Testis (tissue), 3 donors: ENCODE measurements around the gene MAPK12. TPM values are rescaled to one million over a fixed set of nuclear protein-coding genes. Genes with fewer than 3 reads are reported as not detected.

Experiments used
- DNase-seq: peaks from one replicate; pipeline ENCODE4 v3.0.0-alpha.2; 2019
- H3K27ac ChIP-seq, 2 donors: fragments of 200-600 bp; sonication (generic); one replicate each; pipeline ENCODE4 v1.5.1; 2019
- H3K27me3 ChIP-seq: fragments of 200-600 bp; sonication (generic); one replicate; pipeline ENCODE4 v1.5.1; 2019
- H3K36me3 ChIP-seq: fragments of 200-600 bp; sonication (generic); one replicate; pipeline ENCODE4 v1.5.1; 2017; ENCODE audit warnings: low read depth; ENCODE audit errors: missing control alignments
- H3K4me1 ChIP-seq: fragments of 200-600 bp; sonication (generic); one replicate; pipeline ENCODE4 v1.5.1; 2019
- H3K4me3 ChIP-seq, 2 donors: fragments of 200-600 bp; sonication (generic); one replicate each; pipeline ENCODE4 v1.5.1; 2017 to 2019
- H3K9me3 ChIP-seq: fragments of 200-600 bp; sonication (generic); one replicate; pipeline ENCODE4 v1.5.1; 2017
- CTCF ChIP-seq, 3 experiments: fragments of 450-650 bp in 2 of 3; fragments of 200-600 bp in 1 of 3; sonication (generic) in 1 of 3; IDR thresholded peaks; one replicate each; pipeline ENCODE4 v1.5.1; 2016 to 2019; ENCODE audit warnings: antibody characterized with exemption in 3 of 3, mild to moderate bottlenecking in 2 of 3, moderate library complexity in 1 of 3
- POLR2A ChIP-seq: fragments of 450-650 bp; IDR thresholded peaks from one replicate; pipeline ENCODE4 v1.6.1; 2017; ENCODE audit warnings: antibody characterized with exemption, mild to moderate bottlenecking, moderate library complexity
- WGBS, 2 donors: methylation state at CpG; one replicate each; pipeline ENCODE4 v1.1.5; 2018; 5-methylcytosine and 5-hydroxymethylcytosine counted together
- intact Hi-C: fragments of 100-400 bp; cut with DNase I; formaldehyde crosslinking; loops from one replicate; pipeline ENCODE4 v1.15.1; 2023; ENCODE audit warnings: low total_unique reads
- polyA plus RNA-seq: library from polyadenylated mRNA; stranded (reverse); fragments of 350-450 nt; fragmentation: Illumina TruSeq; extraction: RNeasy Lipid Tissue Mini Kit (QIAGEN cat#74804); gene quantifications from one replicate; pipeline ENCODE4 v1.2.3, GENCODE V29; 2014; ENCODE audit warnings: low read depth, low replicate concordance; ENCODE audit not compliant: insufficient read depth
- total RNA-seq, 2 donors: library from RNA; depleted of rRNA; stranded (reverse); fragments of >200 nt; gene quantifications; one replicate each; pipeline ENCODE4 v1.2.3, GENCODE V29; 2016

MAPK12 gene
- total and polyA plus RNA-seq, 3 donors from 2014 or later, result 9.1 to 25.1 (median 22.3) TPM

- WGBS, 2 donors, result 89% methylated on average over 28 of the region's 29 CpGs; no CpG with 5 or more reads in 1 of the 2 donors
- no peak overlapping the region for H3K27ac ChIP-seq
- no peaks in the 10 kb centered on the region for H3K27me3 ChIP-seq
- H3K4me1 ChIP-seq, result peaks cover 22% of the 10 kb centered on the region
- no peak overlapping the region for H3K4me3 ChIP-seq
- H3K9me3 ChIP-seq, result no peaks in the 10 kb centered on the region
- no peaks in the 10 kb centered on the region for H3K36me3 ChIP-seq
- intact Hi-C loops, result no loop called here
- no peak for TF ChIP-seq CTCF (IDR thresholded peaks at IDR 0.05)
- no peak for TF ChIP-seq POLR2A
- no peak for DNase-seq
These were observed 13.0 kb downstream of the MAPK12 start for GRCh38 chr22:50248196-50249081.

- no peak overlapping the region for H3K4me3 ChIP-seq
- H3K27me3 ChIP-seq, result no peaks in the 10 kb centered on the region
- H3K27ac ChIP-seq, result no peak overlapping the region
- H3K36me3 ChIP-seq, result no peaks in the 10 kb centered on the region
- H3K9me3 ChIP-seq, result no peaks in the 10 kb centered on the region
- WGBS, 2 donors, result 54 to 70% methylated on average over 7 to 16 of the region's 16 CpGs
- peak; percentile 56 for DNase-seq
- intact Hi-C loops, result no loop called here
- TF ChIP-seq POLR2A (no peak), CTCF (IDR thresholded peaks at IDR 0.05) (no peak)
- peaks cover 29% of the 10 kb centered on the region for H3K4me1 ChIP-seq
These were observed 13.7 kb downstream of the MAPK12 start for GRCh38 chr22:50247748-50248147.

- no peak for DNase-seq
- Histone ChIP-seq H3K4me1 (peaks cover 41% of the 10 kb centered on the region), H3K9me3 (no peaks in the 10 kb centered on the region), H3K27me3 (no peaks in the 10 kb centered on the region), H3K36me3 (no peaks in the 10 kb centered on the region), H3K27ac (no peak overlapping the region), H3K4me3 (no peak overlapping the region)
- intact Hi-C loops, result no loop called here
- no peak for TF ChIP-seq POLR2A
- TF ChIP-seq CTCF (IDR thresholded peaks at IDR 0.05), result no peak
- 75 to 89% methylated on average over 10 to 20 of the region's 20 CpGs for WGBS, 2 donors
These were observed 15.0 kb downstream of the MAPK12 start for GRCh38 chr22:50246242-50247175.

GRCh38 chr22:50245214-50246072 lies 16.0 kb downstream of the MAPK12 start:
- Histone ChIP-seq H3K27ac (peak overlapping the region; percentile 82 to 86), H3K9me3 (no peaks in the 10 kb centered on the region), H3K4me3 (peak overlapping the region; percentile 78 to 93), H3K36me3 (no peaks in the 10 kb centered on the region), H3K4me1 (peaks cover 41% of the 10 kb centered on the region), H3K27me3 (no peaks in the 10 kb centered on the region)
- intact Hi-C loops, result no loop called here
- no peak for TF ChIP-seq POLR2A
- TF ChIP-seq CTCF (IDR thresholded peaks at IDR 0.05), result no peak
- 6 to 12% methylated on average over 30 to 48 of the region's 53 CpGs for WGBS, 2 donors
- no peak for DNase-seq
